Transverse colon (tissue), 3 donors: Measurements from ENCODE around the gene GADL1.

ENCODE experiments used
- POLR2A ChIP-seq: fragments of 450-650 bp; IDR thresholded peaks from one replicate; pipeline ENCODE4 v1.6.1; 2016; ENCODE audit warnings: antibody characterized with exemption, mild to moderate bottlenecking, moderate library complexity
- TF ChIP-seq, protein P1 (sequence below), 5 experiments: fragments of 200-600 bp in 3 of 5; fragments of 450-650 bp in 2 of 5; sonication (generic) in 3 of 5; IDR thresholded peaks; 1 replicate in 2 of 5; 2 replicates in 3 of 5; pipeline ENCODE4 v1.5.1; 2016 to 2017; ENCODE audit warnings: antibody characterized with exemption in 5 of 5, inconsistent platforms in 3 of 5, mild to moderate bottlenecking in 2 of 5, moderate library complexity in 1 of 5

DNA sequence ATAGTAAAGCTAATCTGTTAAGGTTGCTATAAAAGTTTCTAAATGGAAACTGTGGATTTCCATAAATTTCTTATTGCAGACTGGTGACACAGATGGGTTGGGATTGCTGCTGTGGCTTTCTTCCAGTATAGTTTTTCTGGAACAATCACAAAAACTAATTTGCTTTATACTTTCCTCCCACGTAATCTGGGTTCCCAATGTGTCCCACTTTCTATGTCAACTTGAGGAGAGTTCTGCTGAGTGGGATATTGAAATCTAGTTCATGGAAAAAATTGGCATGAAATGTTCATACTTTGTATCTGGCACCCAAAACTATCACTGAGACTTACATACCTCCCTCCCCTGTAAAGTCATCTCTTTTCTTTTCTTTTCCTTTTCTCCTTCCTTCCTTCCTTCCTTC lies 161.3 kb downstream of the GADL1 start:
- TF ChIP-seq, protein P1, sequence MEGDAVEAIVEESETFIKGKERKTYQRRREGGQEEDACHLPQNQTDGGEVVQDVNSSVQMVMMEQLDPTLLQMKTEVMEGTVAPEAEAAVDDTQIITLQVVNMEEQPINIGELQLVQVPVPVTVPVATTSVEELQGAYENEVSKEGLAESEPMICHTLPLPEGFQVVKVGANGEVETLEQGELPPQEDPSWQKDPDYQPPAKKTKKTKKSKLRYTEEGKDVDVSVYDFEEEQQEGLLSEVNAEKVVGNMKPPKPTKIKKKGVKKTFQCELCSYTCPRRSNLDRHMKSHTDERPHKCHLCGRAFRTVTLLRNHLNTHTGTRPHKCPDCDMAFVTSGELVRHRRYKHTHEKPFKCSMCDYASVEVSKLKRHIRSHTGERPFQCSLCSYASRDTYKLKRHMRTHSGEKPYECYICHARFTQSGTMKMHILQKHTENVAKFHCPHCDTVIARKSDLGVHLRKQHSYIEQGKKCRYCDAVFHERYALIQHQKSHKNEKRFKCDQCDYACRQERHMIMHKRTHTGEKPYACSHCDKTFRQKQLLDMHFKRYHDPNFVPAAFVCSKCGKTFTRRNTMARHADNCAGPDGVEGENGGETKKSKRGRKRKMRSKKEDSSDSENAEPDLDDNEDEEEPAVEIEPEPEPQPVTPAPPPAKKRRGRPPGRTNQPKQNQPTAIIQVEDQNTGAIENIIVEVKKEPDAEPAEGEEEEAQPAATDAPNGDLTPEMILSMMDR (IDR thresholded peaks at IDR 0.05), result no peak
- no peak for TF ChIP-seq POLR2A
